Measurements from ENCODE around the gene FAM89A. TPM values are rescaled to one million over a fixed set of nuclear protein-coding genes. Genes with fewer than 3 reads are reported as not detected.
"Not testable (repeated sequence)": the region's sequence is repeated elsewhere in the genome, so short reads cannot be mapped to it uniquely, and the experiment has no call there.

The FAM89A gene
- polyA plus RNA-seq, 3 donors = 17.1 to 21.3 (median 20.6) TPM

- not testable (repeated sequence) for DNase-seq (ENCODE audit: low read depth in 3 of 3, low spot score in 2 of 3)
These were observed 32.5 kb downstream of the FAM89A start for GRCh38 chr1:231007535-231007934.

GRCh38 chr1:231001892-231002291 lies 38.2 kb downstream of the FAM89A start:
- no peak for DNase-seq (ENCODE audit: low read depth in 3 of 3, low spot score in 2 of 3)

- DNase-seq (ENCODE audit: low read depth in 3 of 3, low spot score in 2 of 3) = no peak
These were observed 39.4 kb downstream of the FAM89A start for GRCh38 chr1:231000639-231001038.

GRCh38 chr1:231000201-231000600 lies 39.9 kb downstream of the FAM89A start:
- no peak for DNase-seq (ENCODE audit: low read depth in 3 of 3, low spot score in 2 of 3)

- no peak for DNase-seq (ENCODE audit: low read depth in 3 of 3, low spot score in 2 of 3)
These were observed 45.2 kb downstream of the FAM89A start for GRCh38 chr1:230994860-230995259.

- no peak for DNase-seq (ENCODE audit: low read depth in 3 of 3, low spot score in 2 of 3)
These were observed 47.8 kb downstream of the FAM89A start for GRCh38 chr1:230992100-230992774.

GRCh38 chr1:230987448-230987847 lies 52.6 kb downstream of the FAM89A start:
- no peak for DNase-seq (ENCODE audit: low read depth in 3 of 3, low spot score in 2 of 3)

GRCh38 chr1:230986976-230987375 lies 53.1 kb downstream of the FAM89A start:
- DNase-seq (ENCODE audit: low read depth in 3 of 3, low spot score in 2 of 3) = no peak

- no peak for DNase-seq (ENCODE audit: low read depth in 3 of 3, low spot score in 2 of 3)
These were observed 54.3 kb downstream of the FAM89A start for GRCh38 chr1:230985711-230986110.

- DNase-seq (ENCODE audit: low read depth in 3 of 3, low spot score in 2 of 3) = not testable (repeated sequence)
These were observed 55.2 kb downstream of the FAM89A start for GRCh38 chr1:230984622-230985515.

GRCh38 chr1:230983811-230984210 lies 56.2 kb downstream of the FAM89A start:
- no peak for DNase-seq (ENCODE audit: low read depth in 3 of 3, low spot score in 2 of 3)

- no peak for DNase-seq (ENCODE audit: low read depth in 3 of 3, low spot score in 2 of 3)
These were observed 57.4 kb downstream of the FAM89A start for GRCh38 chr1:230982696-230983095.

- DNase-seq (ENCODE audit: low read depth in 3 of 3, low spot score in 2 of 3) = no peak
These were observed 60.1 kb downstream of the FAM89A start for GRCh38 chr1:230979952-230980351.

- DNase-seq (ENCODE audit: low read depth in 3 of 3, low spot score in 2 of 3) = no peak
These were observed 60.7 kb downstream of the FAM89A start for GRCh38 chr1:230979389-230979716.

- DNase-seq (ENCODE audit: low read depth in 3 of 3, low spot score in 2 of 3) = peak; percentile 83 to 94 (median 91)
These were observed 61.3 kb downstream of the FAM89A start, which contains the start of the genes ARV1 and TTC13 for GRCh38 chr1:230978491-230979388. Gene ARV1 (plus strand): TSS chr1:230979094. CDS start chr1:230979106, 12 bp downstream. Gene TTC13 (minus strand): TSS chr1:230978861. CDS start chr1:230978830, 31 bp downstream.

- DNase-seq (ENCODE audit: low read depth in 3 of 3, low spot score in 2 of 3) = peak in 2 of 3 donors; percentile 5 to 6
These were observed 62.1 kb downstream of the FAM89A start for GRCh38 chr1:230977761-230978490.

- no peak for DNase-seq (ENCODE audit: low read depth in 3 of 3, low spot score in 2 of 3)
These were observed 63.0 kb downstream of the FAM89A start for GRCh38 chr1:230976825-230977747.

- DNase-seq (ENCODE audit: low read depth in 3 of 3, low spot score in 2 of 3) = no peak
These were observed 63.7 kb downstream of the FAM89A start for GRCh38 chr1:230976360-230976759.

GRCh38 chr1:230975636-230976035 lies 64.4 kb downstream of the FAM89A start:
- no peak for DNase-seq (ENCODE audit: low read depth in 3 of 3, low spot score in 2 of 3)

Measured in right renal cortex interstitium (tissue), 3 donors.